ENCODE data around the gene KIF4A. TPM values are rescaled to one million over a fixed set of nuclear protein-coding genes. Genes with fewer than 3 reads are reported as not detected.
A peak's percentile ranks its signal among the peaks of the same experiment; 100 is the strongest.
"Not testable (repeated sequence)": the region's sequence is repeated elsewhere in the genome, so short reads cannot be mapped to it uniquely, and the experiment has no call there.

KIF4A gene
- total RNA-seq, 2 donors from 2014 or later, result 0.05 to 0.23 TPM

- no peak overlapping the region for H3K27ac Mint-ChIP-seq
- H3K4me3 Mint-ChIP-seq, result no peak overlapping the region
Measured at GRCh38 chrX:70257423-70258288, 32.2 kb upstream of the KIF4A start.

DNA sequence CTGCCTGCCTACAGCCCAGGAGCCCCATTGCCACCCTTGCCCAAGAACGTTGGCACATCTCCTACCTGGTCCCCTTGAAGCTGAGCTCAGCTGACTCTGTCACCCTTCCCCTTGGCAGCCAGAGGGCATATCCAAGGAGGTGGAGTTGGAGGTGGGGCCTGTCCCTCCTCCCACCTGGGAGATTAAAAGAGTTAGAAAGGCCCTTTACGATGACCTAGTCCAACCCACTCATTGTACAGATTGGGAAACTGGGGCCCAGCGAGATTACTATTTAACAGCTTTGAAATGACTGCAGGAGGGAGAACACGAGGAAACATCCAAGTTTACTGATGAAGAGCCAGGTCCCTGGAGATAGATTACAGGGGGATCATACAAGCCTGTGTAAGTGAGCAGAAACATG lies 29.8 kb upstream of the KIF4A start, which contains the start of gene P2RY4:
Gene P2RY4 (minus strand): TSS at position 101 of the 400 bp plus-strand sequence. CDS start 580 bp downstream, outside the sequence.
- H3K9me3 ChIP-seq (ENCODE audit: control insufficient read depth, low read length, poor library complexity, severe bottlenecking), result no peaks in the 10 kb centered on the region
- Mint-ChIP-seq H3K27ac (no peak within 1 kb of the TSS), H3K27me3 (no peaks in the 10 kb centered on the region), H3K4me3 (no peak within 1 kb of the TSS), H3K36me3 (ENCODE audit: low read depth) (peaks cover 4% of the 10 kb centered on the region), H3K4me1 (no peaks in the 10 kb centered on the region)
- ATAC-seq (no peak), DNase-seq (no peak)

More at GRCh38 chrX:70257423-70258288, 32.2 kb upstream of the KIF4A start:
- no peaks in the 10 kb centered on the region for H3K4me1 Mint-ChIP-seq
- peaks cover 11% of the 10 kb centered on the region for H3K36me3 Mint-ChIP-seq (ENCODE audit: low read depth)
- no peak for ATAC-seq
- H3K9me3 ChIP-seq (ENCODE audit: control insufficient read depth, low read length, poor library complexity, severe bottlenecking), result no peaks in the 10 kb centered on the region
- DNase-seq, result no peak
- H3K27me3 Mint-ChIP-seq, result no peaks in the 10 kb centered on the region

- DNase-seq, result no peak
- peak overlapping the region; percentile 12 for H3K27ac Mint-ChIP-seq
- no peaks in the 10 kb centered on the region for H3K9me3 ChIP-seq (ENCODE audit: control insufficient read depth, low read length, poor library complexity, severe bottlenecking)
- no peak for ATAC-seq
- no peaks in the 10 kb centered on the region for H3K4me1 Mint-ChIP-seq
- no peaks in the 10 kb centered on the region for H3K36me3 Mint-ChIP-seq (ENCODE audit: low read depth)
- no peaks in the 10 kb centered on the region for H3K27me3 Mint-ChIP-seq
- H3K4me3 Mint-ChIP-seq, result no peak overlapping the region
Measured at GRCh38 chrX:70262952-70263567, 26.8 kb upstream of the KIF4A start.

DNA sequence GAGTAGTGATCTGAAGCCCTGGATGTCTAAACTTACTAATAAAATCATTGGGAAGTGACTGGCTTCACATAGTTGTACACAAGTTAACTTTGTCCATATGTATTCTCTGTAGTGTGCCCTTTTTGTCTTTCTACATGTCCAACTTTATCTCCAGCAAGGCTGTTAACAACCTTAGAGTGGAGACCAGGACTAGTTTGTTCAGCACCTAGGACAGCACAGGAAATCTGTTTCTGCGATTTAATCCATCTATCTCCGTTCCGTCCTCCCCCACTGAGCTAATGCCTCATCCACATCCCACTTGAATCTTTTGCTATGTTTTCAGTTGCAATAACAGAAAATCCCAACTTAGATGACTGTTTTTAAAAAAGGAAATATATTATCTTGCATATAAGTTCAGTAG lies 25.1 kb upstream of the KIF4A start:
- DNase-seq (no peak), ATAC-seq (no peak)
- no peaks in the 10 kb centered on the region for H3K9me3 ChIP-seq (ENCODE audit: control insufficient read depth, low read length, poor library complexity, severe bottlenecking)
- H3K27ac Mint-ChIP-seq, result no peak overlapping the region
- H3K4me3 Mint-ChIP-seq, result no peak overlapping the region
- H3K36me3 Mint-ChIP-seq (ENCODE audit: low read depth), result peaks cover 2% of the 10 kb centered on the region
- H3K27me3 Mint-ChIP-seq, result no peaks in the 10 kb centered on the region
- no peaks in the 10 kb centered on the region for H3K4me1 Mint-ChIP-seq

DNA sequence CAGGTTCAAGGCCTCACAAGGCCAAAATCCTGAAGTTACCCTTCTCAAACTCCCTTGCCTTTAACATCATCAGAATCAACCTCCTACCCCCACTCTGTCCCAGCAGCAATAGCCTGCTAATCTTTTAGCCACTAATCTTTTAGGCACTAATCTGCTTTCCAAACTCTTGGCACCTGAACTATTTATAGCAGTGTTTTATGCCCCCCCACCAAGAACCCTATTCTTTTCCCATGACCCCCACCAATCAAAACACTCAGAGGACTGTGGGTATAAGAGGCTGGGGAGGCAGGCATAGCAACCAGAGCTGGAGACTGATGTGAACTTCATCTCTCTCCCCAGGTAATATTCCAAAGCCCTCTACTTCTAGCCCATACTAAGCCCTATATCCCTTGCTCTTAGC lies 21.9 kb upstream of the KIF4A start, which contains the start of gene ARR3:
Gene ARR3 (plus strand): TSS at position 301 of the 400 bp plus-strand sequence. CDS start 1,052 bp downstream, outside the sequence.
- H3K4me1 Mint-ChIP-seq, result no peaks in the 10 kb centered on the region
- H3K4me3 Mint-ChIP-seq, result no peak within 1 kb of the TSS
- no peaks in the 10 kb centered on the region for H3K9me3 ChIP-seq (ENCODE audit: control insufficient read depth, low read length, poor library complexity, severe bottlenecking)
- H3K27ac Mint-ChIP-seq, result no peak within 1 kb of the TSS
- H3K36me3 Mint-ChIP-seq (ENCODE audit: low read depth), result peaks cover 2% of the 10 kb centered on the region
- no peak for ATAC-seq
- no peaks in the 10 kb centered on the region for H3K27me3 Mint-ChIP-seq
- no peak for DNase-seq

DNA sequence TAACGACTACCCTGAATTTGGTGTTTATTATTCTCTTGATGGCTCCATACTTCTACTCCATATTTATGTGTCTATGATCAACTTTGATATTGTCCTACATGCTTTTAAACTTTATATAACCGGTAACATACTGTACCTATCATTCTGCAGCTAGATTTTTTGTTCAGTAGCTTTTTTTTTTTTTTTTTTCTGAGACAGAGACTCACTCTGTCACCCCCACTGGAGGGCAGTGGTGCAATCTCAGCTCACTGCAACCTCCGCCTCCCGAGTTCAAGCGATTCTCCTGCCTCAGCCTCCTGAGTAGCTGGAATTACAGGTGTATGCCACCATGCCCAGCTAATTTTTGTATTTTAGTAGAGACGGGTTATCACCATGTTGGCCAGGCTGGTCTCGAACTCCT lies 15.9 kb upstream of the KIF4A start:
- not testable (repeated sequence) for H3K27ac Mint-ChIP-seq; DNase-seq; ATAC-seq; H3K4me1 Mint-ChIP-seq; H3K36me3 Mint-ChIP-seq (ENCODE audit: low read depth); H3K9me3 ChIP-seq (ENCODE audit: control insufficient read depth, low read length, poor library complexity, severe bottlenecking); H3K4me3 Mint-ChIP-seq; H3K27me3 Mint-ChIP-seq

DNA sequence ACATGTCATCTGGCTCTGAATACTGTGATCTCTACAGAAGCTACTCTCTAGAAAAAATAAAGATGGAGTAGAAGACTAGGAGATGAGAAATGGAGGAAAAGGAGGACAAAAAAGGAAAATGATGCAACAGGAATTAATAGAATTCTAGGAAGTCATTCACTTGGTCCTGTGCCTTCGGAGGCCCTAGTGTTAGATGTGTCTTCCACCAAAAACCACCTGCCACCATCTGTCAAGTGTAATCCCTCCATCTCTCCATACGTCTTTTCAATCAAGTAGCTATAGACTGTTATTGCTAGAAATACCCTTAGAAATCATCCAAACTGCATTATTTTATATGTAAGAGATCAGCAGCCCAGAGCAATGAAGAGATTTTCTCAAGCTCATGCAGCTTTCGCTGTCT lies 10.8 kb upstream of the KIF4A start:
- H3K4me1 Mint-ChIP-seq, result no peaks in the 10 kb centered on the region
- H3K9me3 ChIP-seq (ENCODE audit: control insufficient read depth, low read length, poor library complexity, severe bottlenecking), result no peaks in the 10 kb centered on the region
- peaks cover 3% of the 10 kb centered on the region for H3K36me3 Mint-ChIP-seq (ENCODE audit: low read depth)
- ATAC-seq, result no peak
- DNase-seq, result no peak
- no peak overlapping the region for H3K27ac Mint-ChIP-seq
- no peak overlapping the region for H3K4me3 Mint-ChIP-seq
- H3K27me3 Mint-ChIP-seq, result no peaks in the 10 kb centered on the region

DNA sequence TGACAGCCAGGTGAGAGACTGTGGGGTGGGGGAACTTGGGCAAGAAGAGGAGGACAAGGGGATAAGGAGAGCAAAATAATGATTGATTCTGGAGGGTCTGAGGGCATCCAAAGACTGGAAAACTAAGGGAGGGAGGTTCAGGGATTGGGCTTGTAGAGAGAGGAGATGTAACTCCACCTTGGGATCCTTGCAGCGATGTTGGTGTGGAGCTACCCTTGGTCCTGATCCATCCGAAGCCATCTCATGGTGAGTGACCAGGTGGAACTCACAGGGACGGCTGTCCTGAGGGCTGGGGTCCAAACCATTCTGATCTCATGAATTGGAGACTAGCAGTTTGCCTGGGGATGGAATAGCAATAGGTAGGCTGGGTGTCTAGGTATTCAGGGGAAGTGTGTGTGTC lies 9.3 kb upstream of the KIF4A start:
- no peak for DNase-seq
- Mint-ChIP-seq H3K36me3 (ENCODE audit: low read depth) (peaks cover 3% of the 10 kb centered on the region), H3K4me1 (no peaks in the 10 kb centered on the region), H3K27me3 (no peaks in the 10 kb centered on the region), H3K4me3 (no peak overlapping the region), H3K27ac (no peak overlapping the region)
- ATAC-seq, result no peak
- H3K9me3 ChIP-seq (ENCODE audit: control insufficient read depth, low read length, poor library complexity, severe bottlenecking), result no peaks in the 10 kb centered on the region

DNA sequence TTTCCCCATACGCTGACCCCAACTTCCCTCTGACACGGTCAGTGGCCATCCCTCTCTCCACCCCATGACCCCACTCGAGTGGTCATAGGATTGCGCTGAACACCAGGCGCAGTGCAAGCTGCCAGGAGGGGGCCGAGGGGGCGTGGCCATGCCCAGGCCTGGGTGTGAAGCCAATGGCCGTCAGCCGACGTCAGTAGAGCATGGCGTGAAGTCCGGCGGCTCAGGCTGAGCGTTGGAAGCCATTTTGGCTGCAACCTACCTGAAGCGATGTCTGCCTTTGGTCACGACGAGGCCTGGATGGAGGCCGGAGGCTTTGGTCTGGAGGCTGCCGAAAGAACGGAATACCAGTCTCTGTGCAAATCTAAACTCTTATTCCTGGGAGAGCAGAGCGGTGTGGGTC lies 8.0 kb upstream of the KIF4A start, which contains the start of gene RAB41:
Gene RAB41 (plus strand): TSS at position 222 of the 400 bp plus-strand sequence. CDS start 46 bp downstream, at position 268.
- no peak within 1 kb of the TSS for H3K27ac Mint-ChIP-seq
- ATAC-seq (no peak), DNase-seq (no peak)
- H3K4me1 Mint-ChIP-seq, result no peaks in the 10 kb centered on the region
- no peaks in the 10 kb centered on the region for H3K27me3 Mint-ChIP-seq
- no peaks in the 10 kb centered on the region for H3K9me3 ChIP-seq (ENCODE audit: control insufficient read depth, low read length, poor library complexity, severe bottlenecking)
- no peak within 1 kb of the TSS for H3K4me3 Mint-ChIP-seq
- peaks cover 3% of the 10 kb centered on the region for H3K36me3 Mint-ChIP-seq (ENCODE audit: low read depth)

- DNase-seq, result no peak
- peak overlapping the region; percentile 86 for H3K4me3 Mint-ChIP-seq
- H3K36me3 Mint-ChIP-seq (ENCODE audit: low read depth), result no peaks in the 10 kb centered on the region
- peaks cover 3% of the 10 kb centered on the region for H3K4me1 Mint-ChIP-seq
- H3K27ac Mint-ChIP-seq, result no peak overlapping the region
- no peaks in the 10 kb centered on the region for H3K9me3 ChIP-seq (ENCODE audit: control insufficient read depth, low read length, poor library complexity, severe bottlenecking)
- H3K27me3 Mint-ChIP-seq, result no peaks in the 10 kb centered on the region
- ATAC-seq, result no peak
Measured at GRCh38 chrX:70289168-70289792, 624 bp upstream of the KIF4A start.

- no peak overlapping the region for H3K4me3 Mint-ChIP-seq
- DNase-seq (no peak), ATAC-seq (no peak)
- H3K4me1 Mint-ChIP-seq, result peaks cover 3% of the 10 kb centered on the region
- H3K9me3 ChIP-seq (ENCODE audit: control insufficient read depth, low read length, poor library complexity, severe bottlenecking), result no peaks in the 10 kb centered on the region
- H3K27ac Mint-ChIP-seq, result no peak overlapping the region
- H3K27me3 Mint-ChIP-seq, result no peaks in the 10 kb centered on the region
- H3K36me3 Mint-ChIP-seq (ENCODE audit: low read depth), result no peaks in the 10 kb centered on the region
Measured at GRCh38 chrX:70292788-70293187, 2.9 kb downstream of the KIF4A start.

DNA sequence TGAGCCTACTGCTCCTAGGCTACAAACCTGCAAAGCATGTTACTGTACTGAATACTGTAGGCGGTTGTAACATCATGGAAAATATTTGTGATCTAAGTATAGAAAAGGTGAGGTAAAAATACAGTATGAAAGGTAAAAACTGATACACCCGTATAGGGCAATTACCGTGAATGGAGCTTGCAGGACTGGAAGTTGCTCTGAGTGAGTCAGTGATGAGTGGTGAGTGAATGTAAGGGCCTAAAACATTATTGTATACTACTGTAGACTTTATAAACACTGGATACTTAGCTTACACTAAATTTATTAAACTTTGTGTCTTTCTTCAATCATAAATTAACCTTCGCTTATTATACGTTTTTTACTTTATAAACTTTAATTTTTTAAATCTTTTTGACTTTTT lies 3.7 kb downstream of the KIF4A start:
- DNase-seq (no peak), ATAC-seq (no peak)
- no peaks in the 10 kb centered on the region for H3K9me3 ChIP-seq (ENCODE audit: control insufficient read depth, low read length, poor library complexity, severe bottlenecking)
- H3K27me3 Mint-ChIP-seq, result no peaks in the 10 kb centered on the region
- peaks cover 3% of the 10 kb centered on the region for H3K4me1 Mint-ChIP-seq
- no peaks in the 10 kb centered on the region for H3K36me3 Mint-ChIP-seq (ENCODE audit: low read depth)
- H3K4me3 Mint-ChIP-seq, result no peak overlapping the region
- H3K27ac Mint-ChIP-seq, result no peak overlapping the region

DNA sequence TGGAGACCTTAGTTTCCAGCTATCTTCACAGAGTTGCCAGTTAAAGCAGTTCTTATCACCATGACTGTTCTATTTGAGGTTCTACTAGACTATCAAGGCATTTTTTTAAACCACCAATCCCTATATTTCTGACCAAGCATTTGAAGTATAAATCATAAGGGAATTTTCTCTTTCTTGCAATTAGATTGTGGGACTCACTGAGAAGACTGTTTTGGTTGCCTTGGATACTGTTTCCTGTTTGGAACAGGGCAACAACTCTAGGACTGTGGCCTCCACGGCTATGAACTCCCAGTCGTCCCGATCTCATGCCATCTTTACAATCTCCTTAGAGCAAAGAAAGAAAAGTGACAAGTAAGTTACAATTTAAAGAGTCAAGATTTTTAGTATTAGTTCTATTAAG lies 11.8 kb downstream of the KIF4A start:
- Mint-ChIP-seq H3K4me3 (no peak overlapping the region), H3K36me3 (ENCODE audit: low read depth) (no peaks in the 10 kb centered on the region), H3K27me3 (no peaks in the 10 kb centered on the region), H3K27ac (peak overlapping the region; percentile 27), H3K4me1 (peaks cover 5% of the 10 kb centered on the region)
- no peaks in the 10 kb centered on the region for H3K9me3 ChIP-seq (ENCODE audit: control insufficient read depth, low read length, poor library complexity, severe bottlenecking)
- DNase-seq (no peak), ATAC-seq (no peak)
